ENCODE results near the gene MS4A13.
"Not testable (repeated sequence)": the region's sequence is repeated elsewhere in the genome, so short reads cannot be mapped to it uniquely, and the experiment has no call there.

MS4A13 gene

DNA sequence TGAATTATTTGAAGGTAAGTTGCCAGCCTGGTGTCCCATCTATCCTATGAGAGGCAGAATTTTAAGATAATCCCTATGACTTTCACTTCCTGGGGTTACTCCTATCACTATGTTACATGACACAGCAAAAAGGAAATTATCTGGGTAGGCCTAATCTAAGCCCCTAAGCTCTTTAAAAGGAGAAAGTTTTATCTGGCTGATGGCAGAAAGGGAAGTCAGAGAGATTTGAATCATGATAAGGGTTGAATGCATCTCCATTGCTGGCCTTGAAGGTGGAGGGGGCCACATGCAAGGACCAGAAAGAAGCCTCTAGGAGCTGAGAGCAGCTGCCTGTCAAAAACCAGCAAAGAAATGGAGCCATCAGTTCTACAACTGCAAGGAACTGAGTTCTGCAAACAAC is 23.4 kb downstream of the MS4A13 start:
- H3K36me3 ChIP-seq (ENCODE audit: insufficient read depth, low read length); H3K4me3 ChIP-seq (ENCODE audit: low read length); H3K9me3 ChIP-seq (replicated peaks; ENCODE audit: low read length); H3K4me2 ChIP-seq (ENCODE audit: low read length); H3K9ac ChIP-seq (ENCODE audit: low read depth, low read length); H3K27me3 ChIP-seq (ENCODE audit: control insufficient read depth, insufficient read depth, low read length); H3K4me1 ChIP-seq (ENCODE audit: control insufficient read depth, insufficient read depth, low read length): not testable (repeated sequence)

DNA sequence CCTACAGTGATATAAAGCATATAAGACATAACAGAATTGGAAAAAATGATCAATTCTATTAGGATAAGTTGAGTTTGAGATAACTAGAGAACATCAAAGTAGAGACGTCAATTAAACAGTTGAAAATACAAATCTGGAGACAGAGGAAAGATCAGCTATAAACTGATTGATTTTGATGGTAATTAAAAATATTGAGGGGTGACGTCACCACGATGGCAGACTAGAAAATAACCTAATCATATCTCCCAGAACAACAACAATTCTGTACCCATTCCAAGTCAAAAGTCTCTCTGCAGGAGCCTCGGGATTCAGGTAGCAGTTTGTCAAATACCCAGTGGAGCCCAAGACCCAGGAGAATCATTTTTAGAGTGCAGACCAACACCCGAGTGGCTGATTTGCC is 28.9 kb downstream of the MS4A13 start:
- H3K4me1 ChIP-seq (ENCODE audit: control insufficient read depth, insufficient read depth, low read length): no peaks in the 10 kb centered on the region
- no peak overlapping the region for H3K9ac ChIP-seq (ENCODE audit: low read depth, low read length)
- no peaks in the 10 kb centered on the region for H3K27me3 ChIP-seq (ENCODE audit: control insufficient read depth, insufficient read depth, low read length)
- H3K9me3 ChIP-seq (replicated peaks; ENCODE audit: low read length): no peaks in the 10 kb centered on the region
- H3K4me3 ChIP-seq (ENCODE audit: low read length): no peak overlapping the region
- H3K4me2 ChIP-seq (ENCODE audit: low read length): no peak overlapping the region
- no peaks in the 10 kb centered on the region for H3K36me3 ChIP-seq (ENCODE audit: insufficient read depth, low read length)

DNA sequence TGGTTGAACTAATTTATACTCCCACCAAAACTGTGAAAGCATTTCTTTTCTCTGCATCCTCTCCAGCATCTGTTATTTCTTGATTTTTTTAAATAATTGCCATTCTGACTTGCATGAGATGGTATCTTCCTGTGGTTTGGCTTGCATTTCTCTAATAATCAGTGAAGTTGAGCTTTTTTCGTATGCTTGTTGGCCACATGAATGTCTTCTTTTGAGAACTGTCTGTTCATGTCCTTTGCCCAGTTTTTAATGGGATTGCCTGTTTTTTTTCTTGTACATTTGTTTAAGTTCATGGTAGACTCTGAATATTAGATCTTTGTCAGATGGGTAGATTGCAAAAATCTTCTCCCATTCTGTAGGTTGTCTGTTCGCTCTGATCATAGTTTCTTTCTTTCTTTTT is 46.1 kb downstream of the MS4A13 start:
- H3K27me3 ChIP-seq (ENCODE audit: control insufficient read depth, insufficient read depth, low read length): no peaks in the 10 kb centered on the region
- H3K9me3 ChIP-seq (replicated peaks; ENCODE audit: low read length): peaks cover 4% of the 10 kb centered on the region
- no peaks in the 10 kb centered on the region for H3K4me1 ChIP-seq (ENCODE audit: control insufficient read depth, insufficient read depth, low read length)
- H3K4me3 ChIP-seq (ENCODE audit: low read length): no peak overlapping the region
- H3K9ac ChIP-seq (ENCODE audit: low read depth, low read length): no peak overlapping the region
- H3K36me3 ChIP-seq (ENCODE audit: insufficient read depth, low read length): no peaks in the 10 kb centered on the region
- H3K4me2 ChIP-seq (ENCODE audit: low read length): no peak overlapping the region

- Histone ChIP-seq H3K36me3 (ENCODE audit: insufficient read depth, low read length) (no peaks in the 10 kb centered on the region), H3K9ac (ENCODE audit: low read depth, low read length) (no peak overlapping the region), H3K9me3 (replicated peaks; ENCODE audit: low read length) (peaks cover 4% of the 10 kb centered on the region), H3K4me1 (ENCODE audit: control insufficient read depth, insufficient read depth, low read length) (no peaks in the 10 kb centered on the region), H3K27me3 (ENCODE audit: control insufficient read depth, insufficient read depth, low read length) (no peaks in the 10 kb centered on the region), H3K4me2 (ENCODE audit: low read length) (no peak overlapping the region), H3K4me3 (ENCODE audit: low read length) (no peak overlapping the region)
These were observed 48.5 kb downstream of the MS4A13 start for GRCh38 chr11:60563553-60564235.

DNA sequence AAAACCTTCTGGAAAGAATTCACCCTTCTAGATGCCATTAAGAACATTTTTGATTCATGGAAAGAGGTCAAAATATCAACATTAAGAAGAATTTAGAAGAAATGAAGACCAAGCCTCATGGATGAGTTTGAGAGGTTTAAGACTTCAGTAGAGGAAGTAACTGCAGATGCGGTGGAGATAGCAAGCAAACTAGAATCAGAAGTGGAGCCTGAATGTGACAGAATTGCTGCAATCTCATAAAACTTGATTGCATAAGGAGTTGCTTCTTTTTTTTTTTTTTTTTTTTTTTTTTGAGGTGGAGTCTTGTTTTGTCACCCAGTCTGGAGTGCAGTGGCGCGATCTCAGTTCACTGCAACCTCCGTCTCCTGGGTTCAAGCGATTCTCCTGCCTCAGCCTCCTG is 51.6 kb downstream of the MS4A13 start:
- no peaks in the 10 kb centered on the region for H3K27me3 ChIP-seq (ENCODE audit: control insufficient read depth, insufficient read depth, low read length)
- no peak overlapping the region for H3K4me3 ChIP-seq (ENCODE audit: low read length)
- no peak overlapping the region for H3K9ac ChIP-seq (ENCODE audit: low read depth, low read length)
- no peak overlapping the region for H3K4me2 ChIP-seq (ENCODE audit: low read length)
- H3K9me3 ChIP-seq (replicated peaks; ENCODE audit: low read length): peaks cover 4% of the 10 kb centered on the region
- H3K36me3 ChIP-seq (ENCODE audit: insufficient read depth, low read length): no peaks in the 10 kb centered on the region
- no peaks in the 10 kb centered on the region for H3K4me1 ChIP-seq (ENCODE audit: control insufficient read depth, insufficient read depth, low read length)

DNA sequence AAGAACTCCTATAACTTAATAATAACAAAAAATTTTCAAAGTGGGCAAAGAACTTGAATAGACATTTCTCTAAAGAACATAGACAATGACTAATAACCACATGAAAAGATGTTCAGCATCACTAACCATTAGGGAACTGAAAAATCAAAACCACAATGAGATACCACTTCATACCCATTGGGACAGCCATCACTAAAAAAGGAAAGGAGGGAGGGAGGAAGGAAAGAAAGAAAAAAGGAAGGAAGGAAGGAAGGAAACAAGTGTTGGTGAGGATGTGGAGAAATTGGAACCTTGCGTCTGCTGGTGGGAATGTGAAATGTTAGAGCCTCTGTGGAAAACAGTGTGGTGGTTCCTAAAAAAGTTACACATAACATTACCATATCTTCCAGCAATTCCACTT is 55.8 kb downstream of the MS4A13 start:
- Histone ChIP-seq H3K4me2 (ENCODE audit: low read length) (no peak overlapping the region), H3K4me1 (ENCODE audit: control insufficient read depth, insufficient read depth, low read length) (no peaks in the 10 kb centered on the region), H3K9me3 (replicated peaks; ENCODE audit: low read length) (no peaks in the 10 kb centered on the region), H3K36me3 (ENCODE audit: insufficient read depth, low read length) (no peaks in the 10 kb centered on the region), H3K27me3 (ENCODE audit: control insufficient read depth, insufficient read depth, low read length) (no peaks in the 10 kb centered on the region), H3K9ac (ENCODE audit: low read depth, low read length) (no peak overlapping the region), H3K4me3 (ENCODE audit: low read length) (no peak overlapping the region)

DNA sequence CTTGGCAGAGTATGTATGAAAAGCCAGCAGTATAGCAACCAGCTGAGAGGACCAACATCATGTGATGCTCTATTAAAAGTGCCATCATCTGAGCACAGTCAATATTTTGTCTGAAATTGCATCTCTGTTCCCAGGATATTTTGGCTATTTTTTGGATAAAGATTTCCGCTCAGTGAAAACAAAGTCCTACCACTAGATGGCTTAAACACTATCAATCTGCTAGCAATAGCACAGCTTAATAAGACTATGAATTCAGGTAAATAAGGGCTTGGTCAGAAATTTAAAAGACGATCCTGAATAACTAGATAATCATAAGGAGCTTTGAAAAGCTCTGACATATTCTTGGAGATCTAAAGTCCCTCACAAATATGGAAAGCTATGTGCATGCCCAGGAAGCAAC is 74.4 kb downstream of the MS4A13 start:
- Histone ChIP-seq H3K4me1 (ENCODE audit: control insufficient read depth, insufficient read depth, low read length) (no peaks in the 10 kb centered on the region), H3K9me3 (replicated peaks; ENCODE audit: low read length) (no peaks in the 10 kb centered on the region), H3K9ac (ENCODE audit: low read depth, low read length) (no peak overlapping the region), H3K4me2 (ENCODE audit: low read length) (no peak overlapping the region), H3K4me3 (ENCODE audit: low read length) (no peak overlapping the region), H3K36me3 (ENCODE audit: insufficient read depth, low read length) (no peaks in the 10 kb centered on the region), H3K27me3 (ENCODE audit: control insufficient read depth, insufficient read depth, low read length) (no peaks in the 10 kb centered on the region)
